H1 (cell line): Measurements from ENCODE around the gene MYH9. TPM values are rescaled to one million over a fixed set of nuclear protein-coding genes. Genes with fewer than 3 reads are reported as not detected.
A peak's percentile ranks its signal among the peaks of the same experiment; 100 is the strongest.

ENCODE experiments used
- NANOG ChIP-seq: IDR thresholded peaks from 2 replicates; pipeline ENCODE4 v1.6.1; 2011; ENCODE audit warnings: low read length, low read depth, mild to moderate bottlenecking, inconsistent platforms; ENCODE audit not compliant: insufficient read depth, poor library complexity, severe bottlenecking
- SP1 ChIP-seq: IDR thresholded peaks from 2 replicates; pipeline ENCODE4 v1.6.1; 2011; ENCODE audit warnings: low read depth, low read length
- SRF ChIP-seq: IDR thresholded peaks from 2 replicates; pipeline ENCODE4 v1.6.1; 2011; ENCODE audit warnings: mild to moderate bottlenecking, low read depth, low read length, moderate library complexity
- polyA plus RNA-seq, 7 experiments: library from polyadenylated mRNA; depleted of rRNA in 3 of 7; stranded (reverse) in 5 of 7; unstranded in 2 of 7; fragments of >200 nt in 5 of 7; fragments of 200-250 nt in 2 of 7; gene quantifications; 1 replicate in 5 of 7; 2 replicates in 1 of 7; 4 replicates in 1 of 7; pipeline versions ENCODE4 v1.2.1 to v1.2.3, GENCODE V29; 2011 to 2013; ENCODE audit warnings: missing spikeins in 2 of 7, mixed read lengths in 2 of 7
- total RNA-seq: library from RNA; stranded (reverse); fragmentation: NEBNext Ultra II Directional; extraction: Animal tissue kit (Norgen Biotek cat#: 25700); gene quantifications from 2 replicates; pipeline ENCODE4 v1.2.1, GENCODE V29; 2021

MYH9 gene
- total and polyA plus RNA-seq, 2 of the 8 experiments (the other 6 are each of a cell fraction or from before 2014, with no cell fraction given) = 24.9 to 322 TPM

DNA sequence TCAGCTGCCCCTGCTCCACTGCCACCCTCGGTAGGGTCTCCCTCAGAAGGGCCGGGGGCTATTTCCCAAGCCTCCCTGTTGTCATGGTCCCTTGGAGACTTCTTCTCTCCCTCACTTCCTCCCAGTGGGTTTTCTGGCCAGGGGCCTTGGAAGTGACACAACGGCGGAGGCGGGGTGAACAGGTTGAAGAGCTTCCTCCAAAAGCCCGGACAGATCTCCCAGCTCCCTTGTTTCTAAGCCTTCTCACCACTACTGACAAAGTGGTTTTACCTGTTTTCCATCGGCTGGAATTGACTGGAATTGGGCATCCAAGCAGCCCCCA lies 14.5 kb downstream of the MYH9 start (continued):
- no peak for TF ChIP-seq NANOG
- TF ChIP-seq SRF = no peak
- 0 out of 2 replicates have a peak, but pooled peaks have one; percentile 18 for TF ChIP-seq SP1
